Endothelial cell of umbilical vein (primary cell): ENCODE results near the gene FGFR4. TPM values are rescaled to one million over a fixed set of nuclear protein-coding genes. Genes with fewer than 3 reads are reported as not detected.

ENCODE experiments used
- BruUV-seq: library from RNA; stranded (reverse); fragments of 400-500 nt; replicated peaks from 2 replicates; lab custom pipeline; 2021; lab: Mats Ljungman, UMichigan
- CTCF ChIA-PET: fragments of 300-600, 350-600 bp; sonication (Branson Sonifier 250); formaldehyde crosslinking; loops from one replicate; lab custom pipeline; 2021; ENCODE audit warnings: antibody characterized with exemption, inconsistent platforms; lab: Charles Lee
- POLR2A ChIA-PET: fragments of 300-600, 350-600 bp; sonication (Branson Sonifier 250); formaldehyde crosslinking; loops from one replicate; lab custom pipeline; 2021; ENCODE audit warnings: antibody characterized with exemption, inconsistent platforms; lab: Charles Lee
- DNase-seq: peaks from one replicate; pipeline ENCODE4 v3.0.0-alpha.2; 2011; ENCODE audit warnings: low read depth, low spot score
- FAIRE-seq: peaks from 2 replicates; lab custom pipeline; 2011; peaks lifted over from hg19 to GRCh38; lab: Jason Lieb, UNC
- H2AFZ ChIP-seq: 2 replicates; pipeline ENCODE4 v1.6.0; 2012; ENCODE audit warnings: low read depth, low read length, control low read depth, inconsistent platforms
- H3K27ac ChIP-seq: 2 replicates; pipeline ENCODE4 v1.5.1; 2011; ENCODE audit warnings: low read depth, mild to moderate bottlenecking, control low read depth, low read length, moderate library complexity; ENCODE audit not compliant: insufficient read depth
- H3K27me3 ChIP-seq, 2 experiments: 2 replicates each; pipeline versions ENCODE4 v1.6.0 to v1.6.1; 2011; ENCODE audit warnings: low read length in 2 of 2, mixed read lengths in 1 of 2; ENCODE audit not compliant: control insufficient read depth in 2 of 2, insufficient read depth in 2 of 2
- H3K36me3 ChIP-seq, 2 experiments: 2 replicates in 1 of 2; 3 replicates in 1 of 2; pipeline ENCODE4 v1.5.1; 2011; ENCODE audit warnings: low read length in 2 of 2, mild to moderate bottlenecking in 1 of 2, moderate library complexity in 1 of 2; ENCODE audit not compliant: control insufficient read depth in 2 of 2, insufficient read depth in 2 of 2; ENCODE audit errors: extremely low read depth in 1 of 2
- H3K4me1 ChIP-seq: 3 replicates; pipeline ENCODE4 v1.5.1; 2011; ENCODE audit warnings: mild to moderate bottlenecking, low read length; ENCODE audit not compliant: control insufficient read depth, insufficient read depth; ENCODE audit errors: extremely low read depth
- H3K4me2 ChIP-seq: 2 replicates; pipeline ENCODE4 v1.6.1; 2011; ENCODE audit warnings: low read length, control low read depth, mixed read lengths; ENCODE audit not compliant: insufficient read depth
- H3K4me3 ChIP-seq, 3 experiments: fragments of 200-600 bp in 1 of 3; sonication (generic), shearing (Covaris generic) in 1 of 3; replicated peaks in 1 of 3; 2 replicates each; pipeline ENCODE4 v1.5.1; 2011 to 2016; ENCODE audit warnings: control low read depth in 3 of 3, low read length in 3 of 3, mild to moderate bottlenecking in 2 of 3, inconsistent platforms in 1 of 3, low read depth in 1 of 3, moderate library complexity in 1 of 3; ENCODE audit not compliant: insufficient read depth in 1 of 3
- H3K79me2 ChIP-seq: 2 replicates; pipeline ENCODE4 v1.6.0; 2012; ENCODE audit warnings: low read length, inconsistent platforms; ENCODE audit not compliant: control insufficient read depth, insufficient read depth
- H3K9ac ChIP-seq: replicated peaks from 2 replicates; pipeline ENCODE3; 2011; ENCODE audit warnings: low read length, control low read depth; ENCODE audit not compliant: insufficient read depth; ENCODE audit errors: extremely low read depth
- H3K9me1 ChIP-seq: replicated peaks from 3 replicates; pipeline ENCODE4 v1.6.0; 2011; ENCODE audit warnings: mild to moderate bottlenecking, low read length; ENCODE audit not compliant: control insufficient read depth, insufficient read depth; ENCODE audit errors: extremely low read depth
- H3K9me3 ChIP-seq: replicated peaks from 2 replicates; pipeline ENCODE4 v1.5.1; 2012; ENCODE audit warnings: low read length, inconsistent platforms; ENCODE audit not compliant: control insufficient read depth, insufficient read depth
- H4K20me1 ChIP-seq: replicated peaks from 2 replicates; pipeline ENCODE3; 2011; ENCODE audit warnings: mild to moderate bottlenecking, low read length; ENCODE audit not compliant: control insufficient read depth, insufficient read depth; ENCODE audit errors: extremely low read depth
- EZH2 ChIP-seq: IDR thresholded peaks from 2 replicates; pipeline ENCODE4 v1.6.1; 2012; ENCODE audit warnings: borderline replicate concordance, low read depth, mild to moderate bottlenecking, moderate library complexity, low read length, inconsistent platforms; ENCODE audit not compliant: severe bottlenecking
- GATA2 ChIP-seq: IDR thresholded peaks from 2 replicates; pipeline ENCODE4 v1.7.0; 2011; ENCODE audit warnings: low read depth, mild to moderate bottlenecking, moderate library complexity, mixed read lengths, low read length; ENCODE audit not compliant: insufficient read length, insufficient read depth
- JUN ChIP-seq: IDR thresholded peaks from 2 replicates; pipeline ENCODE4 v1.6.1; 2011; ENCODE audit warnings: borderline replicate concordance, low read depth; ENCODE audit not compliant: insufficient read length, insufficient read depth
- MYC ChIP-seq: IDR thresholded peaks from one replicate; pipeline ENCODE4 v1.6.1; 2011; ENCODE audit warnings: mild to moderate bottlenecking, low read depth, low read length
- POLR2A ChIP-seq: IDR thresholded peaks from 2 replicates; pipeline ENCODE4 v1.6.1; 2012; ENCODE audit warnings: low read depth, mild to moderate bottlenecking, control low read depth, low read length
- dilution Hi-C: fragments of 300-500 bp; cut with MboI; formaldehyde crosslinking; loops from one replicate; pipeline ENCODE4 v1.15.0; 2019; ENCODE audit warnings: low sequenced_read_pairs; ENCODE audit not compliant: extremely low pct_ligation_motif_present
- intact Hi-C: fragments of 100-400 bp; cut with micrococcal nuclease; formaldehyde crosslinking; loops from one replicate; pipeline ENCODE4 v1.10.0; 2022
- polyA plus RNA-seq, 4 experiments: library from polyadenylated mRNA; depleted of rRNA in 3 of 4; stranded (reverse) in 3 of 4; unstranded in 1 of 4; fragments of >200 nt; gene quantifications; 2 replicates each; pipeline versions ENCODE4 v1.2.1 to v1.2.3, GENCODE V29; 2011 to 2012; ENCODE audit warnings: missing spikeins in 1 of 4
- total RNA-seq: library from RNA; stranded (reverse); gene quantifications from 2 replicates; pipeline ENCODE4 v1.2.3, GENCODE V29; 2021
- TF ChIP-seq, protein P1 (sequence below), 2 donors: IDR thresholded peaks; 1 replicate in 1 of 2; 2 replicates in 1 of 2; pipeline ENCODE4 v1.5.1; 2011; ENCODE audit warnings: low read length in 2 of 2, mild to moderate bottlenecking in 2 of 2, moderate library complexity in 2 of 2, control low read depth in 1 of 2, inconsistent platforms in 1 of 2, low read depth in 1 of 2; ENCODE audit not compliant: insufficient read depth in 1 of 2; ENCODE audit errors: extremely low read depth in 1 of 2
- TF ChIP-seq, protein P2 (sequence below): IDR thresholded peaks from 2 replicates; pipeline ENCODE4 v1.6.1; 2011; ENCODE audit not compliant: insufficient read depth, insufficient read length

FGFR4 gene
- total and polyA plus RNA-seq, 2 donors (not counting 3 experiments of a cell fraction or from before 2014, with no cell fraction given) = 1.9 to 2.9 TPM

DNA sequence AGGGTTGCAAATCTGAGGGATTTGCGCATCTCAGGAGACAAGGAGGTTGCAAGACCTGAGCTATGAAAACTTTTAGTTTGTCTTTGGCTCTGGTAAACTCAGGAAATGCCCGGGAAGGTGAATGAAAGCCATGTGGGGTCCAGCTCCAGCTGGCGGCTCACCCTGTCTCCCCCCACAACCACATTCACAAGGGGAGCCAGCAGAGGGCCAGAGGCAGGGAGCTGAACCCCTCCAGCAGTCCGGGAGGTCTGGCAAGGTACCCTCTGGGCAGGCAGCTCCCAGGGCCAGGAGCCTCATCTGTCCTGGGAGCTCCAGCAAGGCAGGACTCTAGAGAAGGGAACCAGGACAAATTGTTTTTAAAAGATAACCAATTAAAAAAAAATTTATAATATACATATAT is 2.5 kb upstream of the FGFR4 start:
- no peak overlapping the region for H3K4me2 ChIP-seq
- H3K27ac ChIP-seq = no peak overlapping the region
- peaks cover 5% of the 10 kb centered on the region for H3K4me1 ChIP-seq
- H3K79me2 ChIP-seq = no peaks in the 10 kb centered on the region
- H3K9ac ChIP-seq = no peak overlapping the region
- CTCF ChIA-PET = interaction anchor here (0.8 to 6.5 kb wide), 4 partner anchors 11 to 426 kb away, joined by 3 to 94 read pairs (median 4); no protein-coding TSS in a partner anchor
- no peaks in the 10 kb centered on the region for H3K9me3 ChIP-seq
- no peak for TF ChIP-seq JUN
- TF ChIP-seq GATA2 = no peak
- DNase-seq (no peak), FAIRE-seq (no peak)
- H3K36me3 ChIP-seq = no peaks in the 10 kb centered on the region
- H4K20me1 ChIP-seq = no peaks in the 10 kb centered on the region
- intact Hi-C loops (no loop called here), dilution Hi-C loops (no loop called here)
- H3K9me1 ChIP-seq = no peaks in the 10 kb centered on the region
- H3K4me3 ChIP-seq = no peak overlapping the region
- BruUV-seq = no TSS peak
- no peak overlapping the region for H2AFZ ChIP-seq
- H3K27me3 ChIP-seq = peaks cover 3 to 7% of the 10 kb centered on the region in 2 experiments
- POLR2A ChIA-PET = no interaction called here

DNA sequence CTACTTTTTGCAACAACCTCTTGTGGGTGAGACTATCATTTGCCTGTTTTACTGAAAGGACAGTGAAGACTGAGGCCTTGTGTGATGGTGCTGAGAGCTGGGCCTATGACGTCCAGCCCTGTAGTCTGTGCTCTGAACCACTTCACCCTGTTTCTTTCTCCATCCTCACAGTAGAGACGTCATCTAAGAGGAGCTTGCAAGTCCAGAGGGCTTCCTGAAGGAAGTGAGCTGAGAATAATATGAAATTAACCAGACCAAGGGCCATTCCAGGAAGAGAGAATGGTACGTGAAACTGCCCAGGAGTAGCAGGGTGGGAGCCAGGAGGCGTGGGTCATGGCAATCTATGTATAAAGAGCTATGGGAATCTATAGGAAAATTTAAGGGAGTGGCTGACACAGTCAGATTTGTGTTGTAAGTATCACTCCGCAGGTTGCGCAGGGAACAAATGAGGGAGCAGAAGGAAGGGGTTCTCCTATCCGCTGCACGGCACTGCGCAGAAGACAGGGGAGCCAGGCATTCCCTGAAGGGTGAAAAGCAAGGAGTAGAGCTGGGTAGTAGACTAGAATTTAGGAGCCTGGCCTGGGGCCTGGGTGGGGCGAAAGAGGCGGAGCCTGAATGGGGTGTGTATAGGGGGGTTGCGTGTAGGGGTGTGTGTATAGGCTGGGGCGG is 596 bp upstream of the FGFR4 start:
- no peak for FAIRE-seq
- Histone ChIP-seq H3K27me3 (peaks cover 3 to 7% of the 10 kb centered on the region in 2 experiments), H3K9ac (no peak overlapping the region), H3K9me1 (no peaks in the 10 kb centered on the region), H3K36me3 (no peaks in the 10 kb centered on the region), H3K9me3 (no peaks in the 10 kb centered on the region), H3K4me1 (peaks cover 11% of the 10 kb centered on the region), H3K27ac (no peak overlapping the region), H3K4me2 (no peak overlapping the region), H4K20me1 (no peaks in the 10 kb centered on the region), H2AFZ (peak overlapping the region; percentile 77), H3K4me3 (no peak overlapping the region), H3K79me2 (no peaks in the 10 kb centered on the region)
- dilution Hi-C loops (no loop called here), intact Hi-C loops (no loop called here)
- no TSS peak for BruUV-seq
- ChIA-PET POLR2A (interaction anchor here (0.6 kb wide), 1 partner anchor 184 kb away, joined by 4 read pairs; no protein-coding TSS in a partner anchor), CTCF (interaction anchor here (0.8 to 6.5 kb wide), 12 partner anchors 9 to 426 kb away, joined by 3 to 94 read pairs (median 4); partner anchors contain the start of gene ZNF346)
- TF ChIP-seq EZH2 (no peak), GATA2 (no peak), POLR2A (no peak), JUN (no peak), MYC (no peak)
- TF ChIP-seq, protein P1, sequence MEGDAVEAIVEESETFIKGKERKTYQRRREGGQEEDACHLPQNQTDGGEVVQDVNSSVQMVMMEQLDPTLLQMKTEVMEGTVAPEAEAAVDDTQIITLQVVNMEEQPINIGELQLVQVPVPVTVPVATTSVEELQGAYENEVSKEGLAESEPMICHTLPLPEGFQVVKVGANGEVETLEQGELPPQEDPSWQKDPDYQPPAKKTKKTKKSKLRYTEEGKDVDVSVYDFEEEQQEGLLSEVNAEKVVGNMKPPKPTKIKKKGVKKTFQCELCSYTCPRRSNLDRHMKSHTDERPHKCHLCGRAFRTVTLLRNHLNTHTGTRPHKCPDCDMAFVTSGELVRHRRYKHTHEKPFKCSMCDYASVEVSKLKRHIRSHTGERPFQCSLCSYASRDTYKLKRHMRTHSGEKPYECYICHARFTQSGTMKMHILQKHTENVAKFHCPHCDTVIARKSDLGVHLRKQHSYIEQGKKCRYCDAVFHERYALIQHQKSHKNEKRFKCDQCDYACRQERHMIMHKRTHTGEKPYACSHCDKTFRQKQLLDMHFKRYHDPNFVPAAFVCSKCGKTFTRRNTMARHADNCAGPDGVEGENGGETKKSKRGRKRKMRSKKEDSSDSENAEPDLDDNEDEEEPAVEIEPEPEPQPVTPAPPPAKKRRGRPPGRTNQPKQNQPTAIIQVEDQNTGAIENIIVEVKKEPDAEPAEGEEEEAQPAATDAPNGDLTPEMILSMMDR (IDR thresholded peaks at IDR 0.05; ENCODE audit: extremely low read depth in 1 of 2, insufficient read depth in 1 of 2, low read depth in 1 of 2, low read length in 2 of 2) = no peak
- TF ChIP-seq, protein P2, sequence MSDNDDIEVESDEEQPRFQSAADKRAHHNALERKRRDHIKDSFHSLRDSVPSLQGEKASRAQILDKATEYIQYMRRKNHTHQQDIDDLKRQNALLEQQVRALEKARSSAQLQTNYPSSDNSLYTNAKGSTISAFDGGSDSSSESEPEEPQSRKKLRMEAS = no peak
- DNase-seq = no peak
